ENCODE measurements around the gene BTG3. TPM values are rescaled to one million over a fixed set of nuclear protein-coding genes. Genes with fewer than 3 reads are reported as not detected.

The BTG3 gene
- total and polyA plus RNA-seq, 10 of the 15 experiments (the other 5 are each of a cell fraction or from before 2014, with no cell fraction given), result 15.7 to 74.4 (median 34.8) TPM

GRCh38 chr21:17554120-17554519, 58.6 kb downstream of the BTG3 start:
- in situ Hi-C loops (cut with MboI), result no loop called here
- TF ChIP-seq MXI1 (IDR thresholded peaks at IDR 0.05; ENCODE audit: low read depth, low read length), result no peak
- TF ChIP-seq ZNF24 (IDR thresholded peaks at IDR 0.05), result no peak
- no peak for TF ChIP-seq SREBF2 (IDR thresholded peaks at IDR 0.05; ENCODE audit: low read length)
- TF ChIP-seq ATF7 (IDR thresholded peaks at IDR 0.05; ENCODE audit: low read depth), result no peak
- TF ChIP-seq POU2F2 (IDR thresholded peaks at IDR 0.05; ENCODE audit: borderline replicate concordance, low read depth, low read length), result no peak
- TF ChIP-seq RAD51 (IDR thresholded peaks at IDR 0.05), result no peak
- TF ChIP-seq TARDBP (IDR thresholded peaks at IDR 0.05; ENCODE audit: borderline replicate concordance), result no peak
- no peak for TF ChIP-seq ZNF384 (IDR thresholded peaks at IDR 0.05; ENCODE audit: borderline replicate concordance, low read depth, low read length)
- TF ChIP-seq BCLAF1 (IDR thresholded peaks at IDR 0.05), result no peak
- TF ChIP-seq CHD1 (IDR thresholded peaks at IDR 0.05; ENCODE audit: low read depth, low read length), result no peak
- TF ChIP-seq BMI1 (IDR thresholded peaks at IDR 0.05; ENCODE audit: borderline replicate concordance), result no peak
- Histone ChIP-seq H3K27me3 (replicated peaks in 1 of 2; ENCODE audit: control insufficient read depth in 2 of 2, insufficient read depth in 2 of 2, low read length in 1 of 2) (no peaks in the 10 kb centered on the region), H3K9me3 (replicated peaks; ENCODE audit: control insufficient read depth, insufficient read depth, low read length) (no peaks in the 10 kb centered on the region), H3K27ac (ENCODE audit: control insufficient read depth, insufficient read depth) (no peak overlapping the region), H3K36me3 (ENCODE audit: control insufficient read depth in 2 of 2, insufficient read depth in 2 of 2, low read length in 1 of 2) (no peaks in the 10 kb centered on the region), H3K4me2 (ENCODE audit: control insufficient read depth, insufficient read depth) (no peak overlapping the region), H3K4me1 (ENCODE audit: control insufficient read depth, insufficient read depth, low read length) (no peaks in the 10 kb centered on the region), H3K4me3 (no peak overlapping the region), H2AFZ (ENCODE audit: control insufficient read depth, low read depth, low read length) (no peak overlapping the region), H4K20me1 (ENCODE audit: control insufficient read depth, insufficient read depth) (no peaks in the 10 kb centered on the region), H3K79me2 (ENCODE audit: control insufficient read depth, insufficient read depth, low read length) (no peaks in the 10 kb centered on the region), H3K9ac (ENCODE audit: control insufficient read depth, insufficient read depth, low read length) (no peak overlapping the region)
- 3% methylated on average over 2 of the region's 2 CpGs for WGBS (ENCODE audit: insufficient coverage, insufficient replicate concordance, low lambda C conversion rate, missing lambda C conversion rate)
- SMC1A ChIA-PET (ENCODE audit: uncharacterized antibody, unreplicated experiment), result interaction anchor here (0.8 to 1.1 kb wide), 4 partner anchors 14 to 167 kb away, joined by 3 to 6 read pairs (median 4); no protein-coding TSS in a partner anchor
- POLR2A ChIA-PET, result no interaction called here
- no peak for FAIRE-seq
- CTCF ChIA-PET, result interaction anchor here (0.9 to 1.8 kb wide), 5 partner anchors 12 to 166 kb away, joined by 3 to 20 read pairs (median 6); no protein-coding TSS in a partner anchor
- no peak for ATAC-seq
- BruUV-seq (replicated peaks), result no TSS peak
- RAD21 ChIA-PET (ENCODE audit: unreplicated experiment), result interaction anchor here (0.9 kb wide), 1 partner anchor 166 kb away, joined by 3 read pairs; no protein-coding TSS in a partner anchor
- DNase-seq (ENCODE audit: low read depth, low spot score), result no peak
- intact Hi-C loops (cut with micrococcal nuclease; ENCODE audit: unreplicated experiment), result loop anchor here (10.0 kb wide), 1 partner anchor 169 kb away; no protein-coding TSS in a partner anchor

All from GM12878 (cell line).